Nephron progenitor cell (in vitro differentiated cells): ENCODE results near the gene UAP1.

Source experiments
- DNase-seq: peaks from one replicate; pipeline ENCODE4 v3.0.0; 2021
- H3K27ac Mint-ChIP-seq: 2 replicates; pipeline ENCODE4 v1.8.0; 2021; ENCODE audit warnings: mild to moderate bottlenecking, moderate library complexity, mixed read lengths
- H3K27me3 Mint-ChIP-seq: 2 replicates; pipeline ENCODE4 v1.8.0; 2021; ENCODE audit warnings: mild to moderate bottlenecking, low read depth, mixed read lengths; ENCODE audit not compliant: poor library complexity
- H3K36me3 Mint-ChIP-seq: 2 replicates; pipeline ENCODE4 v1.8.0; 2021; ENCODE audit warnings: low read depth, mixed read lengths
- H3K4me1 Mint-ChIP-seq: 2 replicates; pipeline ENCODE4 v1.8.0; 2021; ENCODE audit warnings: mixed read lengths
- H3K4me3 Mint-ChIP-seq: 2 replicates; pipeline ENCODE4 v1.8.0; 2021; ENCODE audit warnings: mild to moderate bottlenecking, moderate library complexity, mixed read lengths
- H3K9me3 Mint-ChIP-seq: 2 replicates; pipeline ENCODE4 v1.8.0; 2021; ENCODE audit warnings: mild to moderate bottlenecking, moderate library complexity, mixed read lengths
- TF ChIP-seq, protein P1 (sequence below): fragments of 200-600 bp; sonication (generic); IDR thresholded peaks from 2 replicates; pipeline ENCODE4 v1.5.0; 2021; ENCODE audit warnings: antibody characterized with exemption

UAP1 gene

GRCh38 chr1:162561616-162562469 is at the start of gene UAP1:
TSS of gene UAP1 (plus strand) at chr1:162561722. CDS start at chr1:162566069, 4,347 bp downstream.
- peaks cover 4% of the 10 kb centered on the region for H3K9me3 Mint-ChIP-seq
- H3K4me3 Mint-ChIP-seq, result peak within 1 kb of the TSS; percentile 90
- peaks cover 13% of the 10 kb centered on the region for H3K36me3 Mint-ChIP-seq
- TF ChIP-seq, protein P1, sequence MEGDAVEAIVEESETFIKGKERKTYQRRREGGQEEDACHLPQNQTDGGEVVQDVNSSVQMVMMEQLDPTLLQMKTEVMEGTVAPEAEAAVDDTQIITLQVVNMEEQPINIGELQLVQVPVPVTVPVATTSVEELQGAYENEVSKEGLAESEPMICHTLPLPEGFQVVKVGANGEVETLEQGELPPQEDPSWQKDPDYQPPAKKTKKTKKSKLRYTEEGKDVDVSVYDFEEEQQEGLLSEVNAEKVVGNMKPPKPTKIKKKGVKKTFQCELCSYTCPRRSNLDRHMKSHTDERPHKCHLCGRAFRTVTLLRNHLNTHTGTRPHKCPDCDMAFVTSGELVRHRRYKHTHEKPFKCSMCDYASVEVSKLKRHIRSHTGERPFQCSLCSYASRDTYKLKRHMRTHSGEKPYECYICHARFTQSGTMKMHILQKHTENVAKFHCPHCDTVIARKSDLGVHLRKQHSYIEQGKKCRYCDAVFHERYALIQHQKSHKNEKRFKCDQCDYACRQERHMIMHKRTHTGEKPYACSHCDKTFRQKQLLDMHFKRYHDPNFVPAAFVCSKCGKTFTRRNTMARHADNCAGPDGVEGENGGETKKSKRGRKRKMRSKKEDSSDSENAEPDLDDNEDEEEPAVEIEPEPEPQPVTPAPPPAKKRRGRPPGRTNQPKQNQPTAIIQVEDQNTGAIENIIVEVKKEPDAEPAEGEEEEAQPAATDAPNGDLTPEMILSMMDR, result no peak
- peak within 1 kb of the TSS; percentile 98 for H3K27ac Mint-ChIP-seq
- no peak for DNase-seq
- H3K4me1 Mint-ChIP-seq, result peaks cover 33% of the 10 kb centered on the region
- H3K27me3 Mint-ChIP-seq, result peaks cover 3% of the 10 kb centered on the region

DNA sequence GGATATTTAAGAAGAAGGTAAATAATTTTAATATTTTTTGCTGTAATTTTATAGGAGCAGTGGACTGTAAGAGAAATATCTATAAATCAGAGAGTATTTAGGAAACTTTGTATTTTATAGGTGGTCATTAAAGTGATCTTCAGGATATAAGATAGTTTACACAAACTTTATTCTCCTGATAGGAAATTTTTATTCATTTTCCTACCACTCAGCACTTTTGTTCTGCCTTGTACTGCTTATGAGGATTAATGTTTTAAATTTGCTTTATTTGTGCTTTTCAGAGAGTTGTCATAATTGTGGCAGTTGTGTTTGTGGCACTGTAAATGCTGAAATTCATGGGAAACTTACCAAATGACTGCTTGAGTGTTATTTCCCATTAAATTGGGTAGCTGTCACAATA is 34.2 kb upstream of the UAP1 start:
- no peak overlapping the region for H3K27ac Mint-ChIP-seq
- DNase-seq, result no peak
- no peaks in the 10 kb centered on the region for H3K4me1 Mint-ChIP-seq
- no peaks in the 10 kb centered on the region for H3K27me3 Mint-ChIP-seq
- H3K4me3 Mint-ChIP-seq, result no peak overlapping the region
- H3K36me3 Mint-ChIP-seq, result peaks cover 38% of the 10 kb centered on the region
- H3K9me3 Mint-ChIP-seq, result no peaks in the 10 kb centered on the region
- TF ChIP-seq, protein P1, result no peak

- no peak for DNase-seq
- Mint-ChIP-seq H3K27me3 (no peaks in the 10 kb centered on the region), H3K4me3 (no peak overlapping the region), H3K36me3 (peaks cover 10% of the 10 kb centered on the region), H3K4me1 (no peaks in the 10 kb centered on the region), H3K9me3 (no peaks in the 10 kb centered on the region), H3K27ac (peak overlapping the region; percentile 44)
- TF ChIP-seq, protein P1, result no peak
Observed at GRCh38 chr1:162530307-162530987, 31.1 kb upstream of the UAP1 start.

GRCh38 chr1:162530988-162531319 is 30.6 kb upstream of the UAP1 start:
- no peaks in the 10 kb centered on the region for H3K27me3 Mint-ChIP-seq
- no peak overlapping the region for H3K4me3 Mint-ChIP-seq
- H3K4me1 Mint-ChIP-seq, result no peaks in the 10 kb centered on the region
- no peaks in the 10 kb centered on the region for H3K9me3 Mint-ChIP-seq
- H3K27ac Mint-ChIP-seq, result peak overlapping the region; percentile 18
- no peak for DNase-seq
- H3K36me3 Mint-ChIP-seq, result peaks cover 9% of the 10 kb centered on the region
- TF ChIP-seq, protein P1, result no peak

DNA sequence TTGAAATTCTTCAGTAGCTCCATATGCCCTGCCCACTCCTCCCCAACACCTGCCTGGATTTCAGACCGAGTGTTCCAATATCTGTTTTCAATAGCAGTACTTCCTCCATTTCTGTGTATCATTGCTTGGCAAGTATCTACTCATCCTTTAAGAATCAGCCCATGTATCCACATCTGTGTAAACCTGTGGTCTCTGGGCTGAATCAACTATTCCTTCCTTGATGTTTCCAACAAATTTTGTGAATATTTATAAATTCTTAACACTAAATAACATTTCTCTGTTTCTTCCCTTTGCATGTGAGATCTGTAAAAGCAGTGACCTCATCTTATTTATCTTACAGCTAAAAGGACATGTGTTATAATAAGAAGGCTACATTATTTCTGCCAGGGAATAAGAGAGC is 26.0 kb upstream of the UAP1 start:
- Mint-ChIP-seq H3K4me1 (no peaks in the 10 kb centered on the region), H3K27me3 (no peaks in the 10 kb centered on the region), H3K4me3 (no peak overlapping the region), H3K27ac (no peak overlapping the region), H3K36me3 (peaks cover 5% of the 10 kb centered on the region), H3K9me3 (no peaks in the 10 kb centered on the region)
- no peak for DNase-seq
- TF ChIP-seq, protein P1, result no peak
